Measurements from ENCODE around the gene RNF5. TPM values are rescaled to one million over a fixed set of nuclear protein-coding genes. Genes with fewer than 3 reads are reported as not detected.

RNF5 gene
- total RNA-seq, 1 experiment from 2014 or later, result 45.9 TPM

GRCh38 chr6:32216998-32217397, 38.8 kb downstream of the RNF5 start:
- RAD21 ChIA-PET (ENCODE audit: low non-redundant PET in 1 of 2, low total read pairs in 2 of 2, uncharacterized antibody in 2 of 2, unreplicated experiment in 2 of 2), result no interaction called here
- TF ChIP-seq ELF1 (IDR thresholded peaks at IDR 0.05; ENCODE audit: borderline replicate concordance, low read depth) (no peak), ZFX (IDR thresholded peaks at IDR 0.05) (no peak), EZH2 (IDR thresholded peaks at IDR 0.05) (no peak), EGR1 (IDR thresholded peaks at IDR 0.05; ENCODE audit: low read depth) (no peak), YY1 (IDR thresholded peaks at IDR 0.05; ENCODE audit: extremely low read depth, insufficient replicate concordance, low read depth, low read length) (no peak), RAD21 (IDR thresholded peaks at IDR 0.05; ENCODE audit: low read depth) (no peak), POLR2AphosphoS5 (IDR thresholded peaks at IDR 0.05; ENCODE audit: low read depth, low read length) (no peak), CBX3 (IDR thresholded peaks at IDR 0.05; ENCODE audit: low read depth) (no peak), EZH2phosphoT487 (IDR thresholded peaks at IDR 0.05; ENCODE audit: borderline replicate concordance) (no peak), SIN3A (IDR thresholded peaks at IDR 0.05; ENCODE audit: low read depth) (no peak), MAX (IDR thresholded peaks at IDR 0.05) (no peak), TCF7L2 (IDR thresholded peaks at IDR 0.05; ENCODE audit: borderline replicate concordance, extremely low read depth, insufficient read depth, insufficient read length) (no peak), CEBPB (IDR thresholded peaks at IDR 0.05; ENCODE audit: low read depth) (no peak), SP1 (IDR thresholded peaks at IDR 0.05; ENCODE audit: low read depth) (no peak), FOSL1 (IDR thresholded peaks at IDR 0.05; ENCODE audit: low read depth) (no peak), ZNF274 (IDR thresholded peaks at IDR 0.05; ENCODE audit: low read depth, low read length) (no peak), CTCF (IDR thresholded peaks at IDR 0.05 in 2 of 3, conservative IDR thresholded peaks at IDR 0.05 in 1 of 3; ENCODE audit: borderline replicate concordance in 1 of 3, insufficient read depth in 1 of 3, low read depth in 2 of 3, low read length in 2 of 3) (no peak)
- no peak overlapping the region for H3K4me2 ChIP-seq (ENCODE audit: low read length)
- no peaks in the 10 kb centered on the region for H3K36me3 ChIP-seq (ENCODE audit: control insufficient read depth in 1 of 2, insufficient read depth in 2 of 2, low read length in 2 of 2)
- H2AFZ ChIP-seq (ENCODE audit: low read depth, low read length, poor library complexity, severe bottlenecking), result no peak overlapping the region
- H3K9me3 ChIP-seq (ENCODE audit: control insufficient read depth in 1 of 2, insufficient read depth in 1 of 2, low read depth in 1 of 2, low read length in 2 of 2), result no peaks in the 10 kb centered on the region
- DNase-seq (ENCODE audit: low read depth, low spot score) (no peak), ATAC-seq (no peak)
- no peaks in the 10 kb centered on the region for H3K27me3 ChIP-seq (ENCODE audit: insufficient read depth, low read length)
- H3K9ac ChIP-seq (ENCODE audit: low read length), result no peak overlapping the region
- CTCF ChIA-PET, result no interaction called here
- H3K4me3 ChIP-seq (replicated peaks in 1 of 2; ENCODE audit: low read depth in 1 of 2, low read length in 2 of 2), result no peak overlapping the region
- POLR2A ChIA-PET, result no interaction called here
- no peak overlapping the region for H3K27ac ChIP-seq (ENCODE audit: low read depth, low read length)
- H3K9me2 ChIP-seq (ENCODE audit: insufficient read depth), result no peaks in the 10 kb centered on the region
- no peaks in the 10 kb centered on the region for H3K4me1 ChIP-seq (ENCODE audit: control insufficient read depth in 1 of 2, insufficient read depth in 2 of 2, low read length in 2 of 2)
- no peaks in the 10 kb centered on the region for H3K79me2 ChIP-seq (ENCODE audit: insufficient read depth, low read length)
- BruUV-seq (replicated peaks), result no TSS peak
- H4K20me1 ChIP-seq (ENCODE audit: insufficient read depth), result no peaks in the 10 kb centered on the region
- intact Hi-C loops (cut with micrococcal nuclease), result no loop called here
